ENCODE measurements around the gene GJD3. TPM values are rescaled to one million over a fixed set of nuclear protein-coding genes. Genes with fewer than 3 reads are reported as not detected.
"Not testable (repeated sequence)": the region's sequence is repeated elsewhere in the genome, so short reads cannot be mapped to it uniquely, and the experiment has no call there.

GJD3 gene
- total and polyA plus RNA-seq, 9 of the 15 experiments (the other 6 are each of a cell fraction or from before 2014, with no cell fraction given): 0.17 to 0.38 TPM; not detected in 7

- H4K20me1 ChIP-seq (replicated peaks; ENCODE audit: control insufficient read depth, insufficient read depth, low read length); in situ Hi-C loops (cut with MboI); CTCF ChIA-PET (ENCODE audit: low intra/inter-chr PET ratio); FAIRE-seq; H3K9me3 ChIP-seq (replicated peaks; ENCODE audit: control insufficient read depth, insufficient read depth, low read depth, low read length); H3K27me3 ChIP-seq (ENCODE audit: control insufficient read depth in 2 of 2, insufficient read depth in 2 of 2, low read length in 2 of 2); BruUV-seq (replicated peaks); DNase-seq (ENCODE audit: extremely low read depth in 1 of 4, low spot score in 3 of 4); intact Hi-C loops (cut with micrococcal nuclease); H3K4me2 ChIP-seq (ENCODE audit: insufficient read depth, low read length); H3K9ac ChIP-seq (ENCODE audit: insufficient read depth in 1 of 2, low read depth in 2 of 2, low read length in 2 of 2); H3K4me3 ChIP-seq; ATAC-seq; H3K9me1 ChIP-seq (ENCODE audit: control insufficient read depth, insufficient read depth, low read length); H2AFZ ChIP-seq (ENCODE audit: low read depth, low read length); H3K27ac ChIP-seq (ENCODE audit: extremely low read depth, low read depth, low read length); TF ChIP-seq ATF3 (CRISPR knock-in tag; conservative IDR thresholded peaks at IDR 0.05): not testable (repeated sequence)
- peaks cover 45% of the 10 kb centered on the region for H3K79me2 ChIP-seq (ENCODE audit: control insufficient read depth, insufficient read depth, low read length)
- peaks cover 71% of the 10 kb centered on the region for H3K36me3 ChIP-seq (ENCODE audit: control insufficient read depth, insufficient read depth, low read length)
- TF ChIP-seq POLR2A (conservative IDR thresholded peaks at IDR 0.05) (0 out of 2 replicates have a peak, but pooled peaks have one; percentile 5), RBFOX2 (IDR thresholded peaks at IDR 0.05; ENCODE audit: low read depth, low read length) (0 out of 2 replicates have a peak, but pooled peaks have one; percentile 20), ATF3 (IDR thresholded peaks at IDR 0.05) (peak; percentile 19; the same call in 1 of the 2 replicates)
- peaks cover 7 to 15% of the 10 kb centered on the region in 2 experiments for H3K4me1 ChIP-seq (replicated peaks in 1 of 2; ENCODE audit: control insufficient read depth in 2 of 2, insufficient read depth in 2 of 2, low read length in 2 of 2)
- POLR2A ChIA-PET: interaction anchor here (1.3 kb wide), 1 partner anchor 9 kb away, joined by 6 read pairs; no protein-coding TSS in a partner anchor
- 95% methylated on average over 4 of the region's 4 CpGs for WGBS (ENCODE audit: insufficient coverage, low coverage, missing lambda C conversion rate)
Observed at GRCh38 chr17:40414312-40414711, 49.8 kb upstream of the GJD3 start.

GRCh38 chr17:40412880-40413279 is 48.3 kb upstream of the GJD3 start:
- intact Hi-C loops (cut with micrococcal nuclease): no loop called here

More at GRCh38 chr17:40412880-40413279, 48.3 kb upstream of the GJD3 start:
- Histone ChIP-seq H2AFZ (ENCODE audit: low read depth, low read length) (no peak overlapping the region), H3K4me3 (no peak overlapping the region), H3K9me3 (replicated peaks; ENCODE audit: control insufficient read depth, insufficient read depth, low read depth, low read length) (no peaks in the 10 kb centered on the region), H3K4me2 (ENCODE audit: insufficient read depth, low read length) (no peak overlapping the region), H3K79me2 (ENCODE audit: control insufficient read depth, insufficient read depth, low read length) (peaks cover 45% of the 10 kb centered on the region), H3K9ac (ENCODE audit: insufficient read depth in 1 of 2, low read depth in 2 of 2, low read length in 2 of 2) (no peak overlapping the region), H3K4me1 (replicated peaks in 1 of 2; ENCODE audit: control insufficient read depth in 2 of 2, insufficient read depth in 2 of 2, low read length in 2 of 2) (peaks cover 0 to 12% of the 10 kb centered on the region in 2 experiments; a peak in 3 of 5 replicates), H4K20me1 (replicated peaks; ENCODE audit: control insufficient read depth, insufficient read depth, low read length) (no peaks in the 10 kb centered on the region), H3K27me3 (ENCODE audit: control insufficient read depth in 2 of 2, insufficient read depth in 2 of 2, low read length in 2 of 2) (no peaks in the 10 kb centered on the region), H3K9me1 (ENCODE audit: control insufficient read depth, insufficient read depth, low read length) (no peaks in the 10 kb centered on the region), H3K27ac (ENCODE audit: extremely low read depth, low read depth, low read length) (no peak overlapping the region), H3K36me3 (ENCODE audit: control insufficient read depth, insufficient read depth, low read length) (peaks cover 82% of the 10 kb centered on the region)
- DNase-seq (ENCODE audit: extremely low read depth in 1 of 4, low spot score in 3 of 4) (no peak), FAIRE-seq (no peak), ATAC-seq (no peak)
- POLR2A ChIA-PET: interaction anchor here (0.6 to 2.7 kb wide), 4 partner anchors 13 to 189 kb away, joined by 3 to 12 read pairs (median 4); no protein-coding TSS in a partner anchor
- no TSS peak for BruUV-seq (replicated peaks)
- in situ Hi-C loops (cut with MboI): no loop called here
- TF ChIP-seq RBM34 (IDR thresholded peaks at IDR 0.05; ENCODE audit: borderline replicate concordance, insufficient read depth, low read length): no peak
- peak; percentile 51 for TF ChIP-seq RBFOX2 (IDR thresholded peaks at IDR 0.05; ENCODE audit: low read depth, low read length)
- no peak for TF ChIP-seq PRMT5 (CRISPR knock-in tag; IDR thresholded peaks at IDR 0.05)
- CTCF ChIA-PET (ENCODE audit: low intra/inter-chr PET ratio): interaction anchor here (0.5 kb wide), 1 partner anchor 28 kb away, joined by 4 read pairs; no protein-coding TSS in a partner anchor

Measured in K562 (cell line).